ENCODE data around the gene RASSF1. TPM values are rescaled to one million over a fixed set of nuclear protein-coding genes. Genes with fewer than 3 reads are reported as not detected.

The RASSF1 gene
- total RNA-seq, 1 donor from 2014 or later = 13.6 TPM

DNA sequence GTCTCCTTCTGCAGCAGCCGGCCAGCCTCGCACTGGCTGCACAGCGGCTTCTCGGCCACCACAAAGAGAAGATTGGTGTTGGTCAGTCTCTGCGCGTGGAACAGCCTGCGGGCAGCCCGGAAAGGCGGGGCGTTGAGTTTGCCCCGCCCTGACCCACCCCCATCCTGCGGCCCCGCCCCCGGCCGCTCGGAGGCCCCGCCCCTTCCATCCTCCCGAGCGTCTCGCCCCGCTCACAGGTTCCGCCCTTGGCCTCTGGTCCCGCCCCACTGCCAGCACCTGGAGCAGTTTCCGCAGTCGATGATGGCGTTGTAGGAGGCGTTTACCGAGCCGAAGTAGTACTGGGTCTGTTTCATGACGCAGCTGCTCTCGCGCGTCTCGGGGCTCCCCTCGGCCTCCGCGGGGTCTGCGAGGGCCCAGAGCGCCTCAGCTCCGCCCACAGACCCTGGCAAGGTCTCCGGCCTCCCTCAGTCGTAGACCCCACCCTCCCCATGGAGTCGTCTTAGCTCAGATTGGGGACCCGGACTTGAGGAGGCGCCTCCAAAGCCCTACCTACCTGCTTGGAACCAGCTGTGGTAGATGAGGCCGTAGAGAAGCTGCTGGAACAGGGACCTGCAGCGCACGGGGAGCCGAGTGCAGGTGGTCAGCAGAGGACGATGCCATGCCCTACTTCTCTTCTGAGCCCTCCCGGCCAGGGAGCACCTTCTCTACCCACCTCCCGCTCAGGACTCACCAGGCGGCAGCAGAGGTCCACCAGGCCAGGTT lies 24.6 kb upstream of the RASSF1 start:
- peak; percentile 87 for ATAC-seq

DNA sequence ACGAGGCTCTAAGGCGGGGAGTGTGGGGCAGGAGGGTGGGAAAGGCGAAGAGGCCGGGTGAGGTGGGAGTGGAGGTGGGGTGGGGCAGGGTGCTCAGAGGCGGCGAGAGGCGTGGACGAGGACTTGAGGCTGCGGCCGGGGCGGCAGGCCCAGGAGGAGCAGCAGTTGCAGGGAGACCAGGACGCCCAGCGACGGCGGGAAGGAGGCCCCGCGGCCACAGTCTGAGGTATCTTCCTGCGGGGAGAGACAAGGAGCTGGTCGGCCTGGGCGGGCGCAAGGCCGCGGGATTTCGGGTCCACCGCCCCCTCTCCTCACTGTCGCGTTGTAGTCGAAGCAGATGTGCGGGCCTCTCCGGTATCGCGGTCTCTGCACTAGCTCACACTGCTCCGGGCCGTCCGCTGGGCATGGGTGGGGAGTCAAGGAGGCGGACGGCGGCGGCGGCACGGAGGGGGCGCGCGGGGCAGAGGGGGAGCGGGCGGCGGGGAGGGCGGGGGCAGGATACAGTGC lies 24.0 kb upstream of the RASSF1 start:
- peak; percentile 3 for ATAC-seq

DNA sequence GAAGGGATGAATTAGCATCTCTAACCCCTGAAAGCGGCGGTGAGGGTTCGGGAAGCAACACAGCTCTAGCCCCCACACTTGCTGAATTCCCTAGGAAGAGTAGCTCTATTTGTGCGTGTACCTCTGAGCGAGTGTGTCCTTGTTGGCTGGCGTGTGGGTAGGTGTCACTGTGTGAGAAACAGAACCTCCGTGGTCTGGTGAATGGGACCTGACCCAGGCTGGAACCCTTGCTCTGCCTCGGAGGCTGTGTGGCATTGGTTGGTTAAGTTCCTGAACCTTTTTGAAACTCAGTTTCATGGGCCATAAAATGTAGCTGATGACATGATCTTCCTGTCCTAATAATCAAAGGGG lies 19.1 kb upstream of the RASSF1 start:
- ATAC-seq = no peak

DNA sequence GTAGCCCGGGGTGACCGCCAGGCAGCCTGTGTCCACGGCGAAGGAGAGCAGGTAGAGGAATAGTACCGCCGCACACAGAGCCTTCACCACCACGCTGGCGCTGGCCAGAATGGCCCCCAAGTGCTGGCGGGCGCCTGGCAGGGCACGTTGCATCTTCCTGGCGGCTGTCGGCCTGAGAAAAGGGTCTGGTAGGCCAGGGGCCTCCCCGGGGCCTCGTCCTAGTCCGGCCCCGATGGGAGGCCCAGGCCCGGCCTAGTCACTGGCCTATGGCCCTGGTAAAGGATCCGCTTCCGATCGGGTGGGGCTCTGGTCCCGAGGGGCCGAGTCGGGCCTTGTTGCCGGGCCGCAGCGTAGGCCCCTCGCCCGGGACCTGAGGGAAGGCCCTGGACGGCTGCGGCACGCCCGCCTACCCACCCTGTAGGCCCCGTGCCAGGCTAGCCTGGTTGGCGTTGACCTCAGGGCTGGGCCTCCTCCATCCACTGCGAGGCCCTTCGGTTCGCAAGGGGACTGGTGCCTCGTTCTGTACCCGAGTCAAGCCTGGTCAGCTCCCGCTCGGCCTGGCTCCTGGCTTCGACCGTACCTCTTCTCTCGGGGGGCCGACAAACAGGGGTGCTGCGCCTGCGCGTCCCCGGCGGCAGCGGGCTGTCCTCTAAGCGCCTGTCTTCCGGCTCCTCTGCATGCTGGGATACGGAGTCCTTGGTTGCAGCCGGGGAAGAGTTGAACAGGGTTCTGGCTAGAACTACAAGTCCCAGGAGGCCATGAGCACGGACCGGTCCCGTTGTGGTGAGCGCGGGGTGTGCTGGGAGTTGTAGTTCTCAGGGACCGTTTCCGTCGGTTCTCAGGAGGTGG lies 18.5 kb upstream of the RASSF1 start, which contains the start of gene TMEM115:
TSS of gene TMEM115 (minus strand) at position 611 of the 849 bp plus-strand sequence. CDS start at position 153, 458 bp downstream.
- peak; percentile 95 for ATAC-seq

DNA sequence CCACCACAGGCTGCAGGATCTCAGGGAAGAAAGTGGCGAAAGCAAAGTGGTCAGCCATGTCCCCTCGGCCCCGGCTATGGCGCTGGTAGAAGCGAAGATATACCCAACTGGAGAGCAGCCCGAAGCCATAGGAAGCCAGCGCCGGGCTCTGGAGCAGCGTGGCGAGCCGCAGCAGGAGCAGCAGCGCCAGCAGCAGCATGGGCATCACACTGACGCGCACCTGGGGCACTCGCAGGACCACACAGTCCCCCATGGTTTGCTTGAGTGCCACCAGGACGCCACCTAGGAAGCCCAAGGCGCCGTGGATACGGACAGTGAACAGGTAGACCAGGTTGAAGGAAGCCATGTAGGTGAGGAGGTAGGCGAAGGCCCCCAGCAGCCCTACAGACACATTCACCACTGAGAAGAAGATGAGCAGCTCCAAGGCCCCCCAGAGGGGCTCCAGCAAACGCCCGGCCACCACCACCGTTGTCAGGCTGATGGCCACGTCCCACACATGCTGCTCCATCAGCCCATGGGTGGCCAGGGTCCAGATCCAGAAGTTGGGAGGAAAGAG lies 17.8 kb upstream of the RASSF1 start:
- peak; percentile 0 for ATAC-seq

DNA sequence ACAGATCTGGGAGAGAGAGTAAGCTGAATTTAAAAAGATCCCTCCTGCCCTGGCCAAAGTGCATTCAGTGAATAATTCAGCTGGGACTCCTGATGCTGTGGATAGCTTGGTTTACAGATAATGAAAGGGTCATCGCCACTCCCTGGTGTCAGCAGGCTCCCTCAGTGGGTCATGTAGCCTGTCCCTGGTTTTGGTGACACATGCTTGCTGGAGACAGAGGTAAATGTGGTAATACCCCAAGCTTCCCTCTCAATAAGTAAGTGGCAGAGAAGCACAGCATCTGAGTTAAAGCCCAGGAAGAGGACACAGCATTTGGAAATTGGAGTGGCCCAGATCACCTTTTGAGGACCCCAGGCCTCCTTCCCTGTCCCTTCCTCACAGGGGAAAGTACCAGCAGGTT lies 16.8 kb upstream of the RASSF1 start:
- no peak for ATAC-seq

DNA sequence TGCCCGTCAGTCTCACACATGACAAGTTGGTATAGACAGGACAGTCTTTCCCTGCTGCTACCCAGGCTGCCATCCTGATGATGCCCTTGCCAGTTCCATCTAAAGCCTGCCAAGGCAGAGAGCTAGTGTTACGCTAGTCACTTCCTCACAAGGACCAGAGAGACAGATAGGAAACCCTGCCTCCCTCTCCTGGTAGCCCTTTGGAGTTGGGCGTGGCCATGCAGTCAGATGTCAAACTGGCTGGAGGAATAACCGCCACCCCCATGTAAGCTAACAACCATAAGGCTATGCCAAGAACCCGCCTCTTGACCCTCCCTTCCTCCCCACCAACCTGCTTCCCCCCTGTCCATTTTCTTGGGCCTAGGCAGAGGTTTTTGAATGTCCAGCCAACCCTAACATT lies 15.9 kb upstream of the RASSF1 start:
- ATAC-seq = no peak

DNA sequence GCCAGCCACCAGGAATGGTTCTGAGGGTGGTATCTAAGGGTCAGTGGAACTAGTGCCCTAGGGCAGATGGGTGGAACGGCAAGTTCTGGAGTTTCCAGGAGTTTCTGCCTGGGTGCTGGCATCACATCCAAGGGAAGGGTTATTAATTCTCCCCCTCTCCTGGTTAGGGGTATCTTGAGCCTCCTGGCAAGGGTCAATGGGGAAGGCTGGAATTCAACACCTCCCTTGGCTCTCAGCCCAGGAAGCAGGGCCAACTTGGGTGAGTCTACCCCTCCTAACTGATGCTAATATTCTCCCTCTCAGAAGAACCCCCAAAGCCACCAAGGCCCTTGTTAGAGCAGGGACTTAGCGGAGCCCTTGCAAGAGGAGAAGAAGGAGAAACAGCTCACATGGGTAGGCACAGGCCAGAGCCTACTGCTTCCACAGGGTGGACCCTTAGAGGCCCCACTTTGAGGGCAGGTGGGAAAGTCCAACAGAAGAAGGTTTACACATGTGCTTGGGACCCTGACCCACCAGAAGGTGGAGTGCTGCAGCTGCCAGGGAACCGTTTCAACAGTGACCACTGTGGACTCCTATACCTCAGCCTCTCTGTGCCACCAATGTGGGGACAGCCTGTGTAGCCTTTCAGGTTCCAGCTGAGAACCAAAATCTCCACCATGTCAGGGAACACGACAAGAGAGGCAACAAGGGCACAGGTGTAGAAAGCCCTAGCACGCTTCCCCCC lies 15.4 kb upstream of the RASSF1 start:
- no peak for ATAC-seq

DNA sequence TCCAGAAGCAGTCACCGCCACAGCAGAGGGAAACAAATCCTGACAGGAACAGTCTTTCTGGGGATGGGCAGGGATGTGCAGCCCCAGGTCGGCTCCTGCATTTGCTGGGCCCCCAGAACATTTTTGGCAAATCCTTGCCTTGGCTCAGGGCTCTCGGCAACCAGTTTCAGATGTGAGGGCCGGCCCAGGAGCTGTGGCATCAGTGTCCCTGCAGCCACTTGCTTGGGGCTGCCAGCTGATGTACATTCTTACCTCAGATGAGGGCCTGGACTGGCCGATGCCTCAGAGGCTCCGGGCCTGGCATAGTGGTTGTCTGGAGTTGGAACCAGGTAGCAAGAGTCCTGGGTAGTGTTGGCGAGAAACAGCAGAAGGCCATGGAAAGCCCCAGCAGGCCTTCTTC lies 14.2 kb upstream of the RASSF1 start:
- no peak for ATAC-seq

DNA sequence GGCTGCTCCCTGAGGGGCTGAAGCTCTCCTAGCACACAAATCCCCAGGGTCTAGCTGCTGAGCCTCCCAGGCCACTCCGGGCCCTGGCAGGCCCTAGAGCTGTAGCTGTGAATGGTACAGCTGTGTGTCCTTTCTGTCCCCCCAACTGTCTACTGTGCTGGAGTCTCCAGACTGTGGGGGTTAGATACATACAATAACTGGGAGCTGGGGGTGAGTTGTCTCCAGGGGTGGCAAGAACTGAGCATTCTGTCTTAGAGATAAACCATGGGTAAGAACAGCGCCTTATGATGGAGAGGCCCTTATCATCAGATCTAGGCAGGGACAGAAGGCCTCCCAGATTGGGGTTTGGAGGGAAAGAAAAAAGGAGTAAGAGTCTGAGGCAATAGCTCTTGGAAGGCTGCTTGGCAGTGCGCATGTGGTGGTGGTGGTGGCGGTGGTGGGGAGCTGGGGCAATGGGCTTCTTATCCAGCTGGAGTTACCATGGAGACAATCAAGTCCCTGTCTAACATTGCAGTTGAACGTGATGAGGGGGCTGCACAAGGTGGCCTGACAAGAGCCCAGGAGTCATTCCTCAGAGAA lies 13.6 kb upstream of the RASSF1 start:
- ATAC-seq = no peak

DNA sequence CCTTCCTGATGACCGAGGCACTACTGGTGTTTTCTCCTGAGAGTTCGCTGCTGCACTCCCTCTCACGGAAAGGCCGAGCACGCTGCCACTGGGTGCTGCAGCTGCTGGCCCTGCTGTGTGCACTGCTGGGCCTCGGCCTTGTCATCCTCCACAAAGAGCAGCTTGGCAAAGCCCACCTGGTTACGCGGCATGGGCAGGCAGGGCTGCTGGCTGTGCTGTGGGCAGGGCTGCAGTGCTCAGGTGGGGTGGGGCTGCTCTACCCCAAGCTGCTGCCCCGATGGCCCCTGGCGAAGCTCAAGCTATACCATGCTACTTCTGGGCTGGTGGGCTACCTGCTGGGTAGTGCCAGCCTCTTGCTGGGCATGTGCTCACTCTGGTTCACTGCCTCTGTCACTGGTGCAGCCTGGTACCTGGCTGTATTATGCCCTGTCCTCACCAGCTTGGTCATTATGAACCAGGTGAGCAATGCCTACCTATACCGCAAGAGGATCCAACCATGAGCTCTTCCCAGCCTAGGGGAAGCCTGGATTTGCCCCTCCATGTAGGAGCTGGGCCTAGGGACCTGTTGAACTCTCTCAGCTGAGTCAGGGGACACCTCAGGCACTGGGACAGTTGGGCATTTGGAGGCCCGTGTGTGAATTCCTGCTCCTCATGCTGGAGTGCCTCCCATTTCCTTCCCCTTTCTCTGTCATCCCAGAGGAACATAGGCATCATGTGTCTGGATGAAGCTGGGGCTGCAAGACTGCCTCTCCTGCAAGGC lies 12.8 kb upstream of the RASSF1 start:
- no peak for ATAC-seq

DNA sequence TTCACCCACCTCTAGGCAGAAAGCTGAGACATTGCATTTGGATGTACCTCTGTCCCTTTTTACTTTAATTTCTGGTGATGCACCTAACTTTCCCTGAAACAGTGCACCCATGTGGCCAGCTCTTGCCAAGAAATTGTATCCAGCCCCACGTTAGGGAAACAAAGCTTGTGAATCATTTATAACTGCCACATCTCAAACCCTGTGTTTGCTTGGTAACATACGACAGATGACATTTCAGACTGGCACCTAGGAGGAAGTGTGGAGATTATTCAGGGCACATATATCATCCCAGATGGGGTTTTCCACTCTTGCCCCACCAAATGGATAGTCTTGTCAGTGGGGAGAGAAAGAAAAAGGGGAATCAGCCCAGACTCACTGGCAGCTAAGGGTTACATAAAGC lies 12.1 kb upstream of the RASSF1 start:
- ATAC-seq = no peak

DNA sequence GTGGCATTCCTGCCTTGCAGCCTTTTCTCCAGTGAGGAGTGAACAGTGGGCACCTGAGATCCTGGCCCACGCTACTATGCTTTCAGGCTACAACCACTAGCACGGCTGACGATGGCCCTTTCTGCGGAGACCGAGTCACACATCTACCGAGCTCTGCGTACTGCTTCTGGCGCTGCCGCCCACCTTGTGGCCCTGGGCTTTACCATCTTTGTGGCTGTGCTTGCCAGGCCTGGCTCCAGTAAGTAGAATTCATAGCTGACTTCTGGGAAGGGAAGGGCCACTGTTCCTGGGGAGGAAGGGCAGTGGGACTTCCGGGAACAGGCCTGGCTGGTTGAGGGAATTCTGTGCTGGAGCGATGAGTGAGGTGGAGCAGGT lies 10.7 kb upstream of the RASSF1 start:
- ATAC-seq = no peak

DNA sequence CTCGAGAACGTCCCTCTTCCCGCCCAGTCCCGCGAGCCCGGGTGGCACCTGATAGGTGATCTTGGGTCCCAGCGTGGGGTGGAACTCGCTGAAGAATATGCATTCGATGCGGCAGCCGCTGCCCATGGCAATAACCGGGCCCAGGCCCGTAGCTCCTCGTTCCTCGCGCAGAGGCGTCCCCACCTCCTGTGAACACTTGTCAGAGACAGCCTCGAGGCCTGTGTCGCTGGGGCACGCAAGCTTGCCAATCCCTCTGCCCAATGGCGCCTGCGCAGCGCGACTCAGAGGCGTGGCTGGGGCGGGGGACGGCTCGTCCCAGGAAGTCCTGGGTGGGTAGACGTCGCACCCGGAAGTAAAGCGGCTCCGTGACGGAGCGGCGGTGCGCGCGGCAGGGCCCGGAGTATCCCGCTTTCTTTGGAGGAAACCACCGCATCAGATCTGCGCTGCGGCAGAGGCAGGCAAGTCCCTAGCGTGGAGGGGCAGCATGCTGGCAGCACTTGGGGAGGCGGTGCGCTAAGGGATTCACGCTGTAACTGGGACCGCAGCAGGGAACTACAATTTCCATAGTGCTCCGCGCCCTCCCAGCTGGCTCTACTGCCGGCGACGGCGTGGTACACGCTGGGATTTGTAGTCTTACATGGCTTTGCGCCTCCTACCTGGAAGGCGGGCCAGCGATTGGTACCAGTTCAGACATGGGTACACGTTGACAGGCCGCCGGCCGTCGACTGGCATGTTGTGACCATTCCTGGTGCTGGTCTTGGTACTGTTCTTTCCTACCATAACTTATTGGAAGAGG lies 10.1 kb upstream of the RASSF1 start, which contains the start of the genes CYB561D2 and NPRL2:
TSS of gene CYB561D2 (plus strand) at position 336 of the 796 bp plus-strand sequence. CDS start 572 bp downstream, outside the sequence.
TSS of gene NPRL2 (minus strand) at position 249 of the 796 bp plus-strand sequence. CDS start at position 126, 123 bp downstream.
- peak; percentile 89 for ATAC-seq

DNA sequence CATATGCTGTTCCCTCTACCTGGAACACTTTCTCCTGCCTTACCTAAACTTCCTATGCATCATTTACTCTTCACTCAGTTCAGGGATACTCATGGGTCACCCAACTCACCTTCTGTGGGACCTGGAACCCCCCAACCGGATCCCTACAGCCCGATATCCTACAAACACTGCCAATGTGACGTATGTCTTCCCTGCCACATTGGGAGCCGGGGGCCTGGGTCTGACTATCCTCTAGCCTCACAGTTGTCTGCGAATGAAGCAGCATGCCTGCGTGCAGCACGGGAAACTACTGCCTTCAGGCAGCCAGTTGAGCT lies 9.5 kb upstream of the RASSF1 start:
- no peak for ATAC-seq

DNA sequence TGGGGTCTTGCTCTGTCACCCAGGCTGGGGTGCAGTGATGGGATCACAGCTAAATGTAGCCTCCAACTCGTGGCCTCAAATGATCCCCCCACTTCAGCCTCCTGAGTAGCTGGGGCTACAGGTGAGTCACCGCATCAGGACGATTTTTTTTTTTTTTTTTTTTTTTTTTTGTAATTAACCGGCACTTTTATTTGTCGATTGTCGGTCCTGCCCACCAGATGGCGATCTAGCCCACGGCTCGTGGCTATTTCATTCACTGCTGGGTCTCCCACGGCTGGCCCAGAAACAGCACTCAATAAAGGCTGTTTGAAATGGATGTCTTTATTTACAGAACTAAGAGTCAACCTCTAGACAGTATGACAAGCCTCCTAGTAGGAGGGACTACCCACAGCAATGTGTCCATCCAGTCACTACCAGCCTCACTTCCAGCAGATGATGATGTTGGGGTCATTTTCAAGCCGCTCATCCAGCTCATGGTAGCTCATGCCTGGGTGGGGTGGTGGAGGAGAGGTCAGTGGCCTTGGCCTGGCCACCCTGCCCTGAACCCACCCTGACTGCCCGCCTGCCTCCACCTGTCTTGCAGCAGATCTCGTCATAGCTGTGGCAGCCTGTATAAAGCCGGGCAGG lies 6.7 kb upstream of the RASSF1 start:
- ATAC-seq = no peak

DNA sequence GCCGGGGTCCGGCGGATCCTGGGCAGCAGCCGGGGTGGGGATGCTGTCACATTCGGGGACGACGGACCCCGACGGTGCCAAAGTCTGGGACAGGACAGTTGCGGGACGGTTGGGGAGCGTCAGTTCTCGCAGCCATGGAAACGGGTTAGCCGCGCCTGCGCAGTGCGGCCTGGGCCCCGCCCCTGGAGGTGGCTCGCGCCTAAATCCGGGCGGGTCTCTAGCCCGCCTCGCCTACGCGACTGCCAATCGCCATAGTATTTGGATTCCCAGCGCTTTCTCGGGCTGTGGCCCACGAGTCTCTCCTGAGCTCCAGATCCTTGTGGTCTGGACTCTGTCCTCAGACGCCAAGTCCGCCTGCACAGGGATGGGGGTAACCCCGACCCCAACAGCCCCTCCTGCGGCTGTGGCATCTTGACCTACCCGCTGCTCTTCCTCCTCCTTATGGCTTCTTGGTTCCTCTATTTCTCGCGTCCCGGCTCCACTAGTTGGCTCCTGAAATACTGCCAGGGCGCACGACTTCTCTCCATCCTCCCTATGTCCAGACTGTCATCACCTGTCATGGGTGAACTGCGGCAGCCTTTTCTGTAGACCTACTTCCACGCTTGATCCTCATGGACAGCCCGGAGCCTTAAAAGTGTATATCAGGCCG lies 5.1 kb upstream of the RASSF1 start, which contains the start of gene ZMYND10:
TSS of gene ZMYND10 (minus strand) at position 147 of the 649 bp plus-strand sequence. CDS start 153 bp downstream, outside the sequence.
- peak; percentile 46 for ATAC-seq

DNA sequence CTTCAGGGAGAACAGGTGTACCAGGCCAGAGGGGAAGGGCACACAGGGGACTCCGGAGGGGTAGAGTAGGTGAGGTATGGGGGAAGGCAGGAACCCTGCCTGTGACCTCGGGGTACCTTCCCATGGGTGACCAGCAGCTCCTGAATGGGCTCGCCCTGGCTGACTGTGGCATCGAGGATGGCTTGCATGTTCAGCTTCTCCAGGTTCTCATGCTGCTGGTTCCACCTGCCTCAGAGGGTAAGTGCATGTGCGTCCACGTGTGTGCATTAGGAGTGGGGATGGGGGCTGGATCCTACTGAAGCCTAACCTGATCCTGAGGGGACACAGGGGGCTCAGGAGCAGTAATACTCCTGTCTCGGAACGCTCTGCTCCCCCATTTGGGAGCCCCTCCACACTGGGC lies 4.4 kb upstream of the RASSF1 start:
- no peak for ATAC-seq

Measured in esophagus mucosa (tissue), 1 donor.